HG02973 (cell line): Measurements from ENCODE around the gene RIPK1.
"Not testable (repeated sequence)": the region's sequence is repeated elsewhere in the genome, so short reads cannot be mapped to it uniquely, and the experiment has no call there.

Experiments
- ATAC-seq: cut with Tn5 transposase; IDR thresholded peaks from one replicate; pipeline ENCODE4 v1.9.1; 2021; ENCODE audit warnings: moderate library complexity; ENCODE audit not compliant: unreplicated experiment

Gene RIPK1

DNA sequence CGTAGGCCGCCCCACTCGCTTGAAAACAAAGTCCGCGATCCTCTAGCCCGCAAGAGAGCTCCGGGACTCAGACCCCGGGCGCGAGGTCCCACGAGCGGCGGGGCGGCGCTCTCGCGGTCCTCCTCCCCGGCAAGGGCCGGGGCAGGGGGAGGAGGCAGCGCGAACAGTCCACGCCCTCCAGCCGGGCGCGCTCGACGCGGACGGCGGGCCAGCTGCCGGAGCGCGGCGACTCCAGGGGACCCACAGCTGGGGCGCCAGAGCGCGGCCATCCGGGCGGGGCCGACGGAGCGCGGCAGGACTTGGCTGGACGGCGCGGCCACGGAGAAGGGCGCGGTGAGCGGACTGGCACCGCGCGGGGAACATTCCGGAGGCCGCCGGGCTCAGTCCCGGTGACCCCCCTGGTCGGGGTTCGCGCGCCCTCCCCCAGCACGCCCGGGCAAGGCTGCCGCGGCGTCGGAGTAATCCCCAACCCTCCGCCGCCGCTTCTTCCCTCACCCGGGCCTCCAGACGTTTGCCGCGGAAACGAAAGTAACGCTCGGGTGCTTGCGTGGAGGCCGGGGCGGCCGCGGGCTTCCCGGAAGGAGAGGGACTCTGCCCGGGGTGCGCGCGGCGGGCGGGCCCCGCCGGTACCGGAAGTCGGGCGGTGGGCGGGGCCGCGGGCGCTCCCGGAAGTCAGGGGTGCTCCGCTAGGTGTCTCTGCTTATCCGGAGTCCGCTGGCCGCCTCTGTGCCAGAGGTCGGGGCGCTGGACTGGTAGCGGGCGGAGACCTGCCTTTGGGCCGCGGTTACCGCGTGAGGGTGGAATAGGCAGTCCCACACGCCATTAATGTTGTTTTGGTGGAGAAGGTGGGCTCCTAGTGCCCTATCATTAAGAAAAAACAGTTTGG, at the start of gene RIPK1:
TSS of gene RIPK1 (plus strand) at position 166 of the 886 bp plus-strand sequence. CDS start 8,330 bp downstream, outside the sequence.
- ATAC-seq = peak; percentile 83

DNA sequence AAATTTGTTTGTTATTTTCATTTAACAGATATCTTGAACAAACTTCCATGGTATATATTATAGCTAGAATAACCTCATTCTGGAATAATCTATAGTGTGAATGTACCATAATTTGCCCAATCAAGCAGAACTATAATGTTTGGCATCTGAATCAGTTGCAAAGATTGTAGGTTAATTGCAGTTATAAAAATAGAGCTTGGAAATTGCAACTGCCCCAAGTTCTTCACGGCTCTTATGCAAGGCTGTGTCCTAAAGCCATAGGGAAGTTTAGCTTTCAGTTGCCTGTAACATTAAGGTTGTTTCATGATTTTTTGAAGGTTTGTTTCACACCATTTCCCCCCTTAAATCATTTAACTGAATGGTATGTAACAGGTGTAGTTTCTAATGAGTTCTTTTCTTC, 49.2 kb upstream of the RIPK1 start:
- ATAC-seq = no peak

DNA sequence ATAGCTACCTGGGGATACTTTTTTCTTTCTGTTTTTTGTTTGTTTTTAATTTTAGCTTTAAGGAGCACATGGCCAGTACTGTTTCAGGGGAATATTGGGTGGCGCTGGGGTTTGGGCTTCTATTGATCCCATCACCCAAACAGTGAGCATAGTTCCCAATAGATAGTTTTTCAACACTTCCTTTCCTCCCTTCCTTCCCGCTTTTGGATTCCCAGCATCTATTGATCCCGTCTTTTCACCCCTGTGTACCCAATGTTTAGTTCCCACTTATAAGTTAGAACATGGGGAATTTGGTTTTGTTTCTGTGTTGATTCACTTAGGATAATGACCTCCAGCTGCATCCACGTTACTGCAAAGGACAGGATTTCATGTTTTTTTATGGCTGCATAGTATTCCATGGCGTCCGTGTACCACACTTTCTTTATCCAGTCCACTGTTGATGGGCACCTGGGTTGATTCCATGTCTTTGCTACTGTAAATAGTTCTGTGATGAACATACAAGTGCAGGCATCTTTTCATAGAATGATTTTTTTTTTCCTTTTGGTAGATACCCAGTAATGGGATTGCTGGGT, 48.5 kb upstream of the RIPK1 start:
- ATAC-seq = no peak

GRCh38 chr6:3020976-3021598, 47.2 kb upstream of the RIPK1 start:
- not testable (repeated sequence) for ATAC-seq

GRCh38 chr6:3022765-3023662, 45.3 kb upstream of the RIPK1 start:
- peak; percentile 9 for ATAC-seq

GRCh38 chr6:3023663-3024483, 44.4 kb upstream of the RIPK1 start:
- peak; percentile 66 for ATAC-seq

GRCh38 chr6:3026791-3027626, 41.3 kb upstream of the RIPK1 start:
- ATAC-seq = peak; percentile 64

DNA sequence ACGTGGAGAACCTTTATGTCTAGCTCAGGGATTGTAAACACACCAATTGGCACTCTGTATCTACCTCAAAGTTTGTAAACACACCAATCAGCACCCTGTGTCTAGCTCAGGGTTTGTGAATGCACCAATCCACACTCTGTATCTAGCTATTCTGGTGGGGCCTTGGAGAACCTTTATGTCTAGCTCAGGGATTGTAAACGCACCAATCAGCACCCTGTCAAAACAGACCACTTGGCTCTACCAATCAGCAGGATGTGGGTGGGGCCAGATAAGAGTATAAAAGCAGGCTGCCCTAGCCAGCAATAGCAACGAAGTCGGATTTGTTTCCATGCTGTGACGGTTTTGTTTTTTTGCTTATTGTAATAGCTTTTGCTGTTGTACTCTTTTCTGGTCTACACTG, 40.1 kb upstream of the RIPK1 start:
- not testable (repeated sequence) for ATAC-seq

DNA sequence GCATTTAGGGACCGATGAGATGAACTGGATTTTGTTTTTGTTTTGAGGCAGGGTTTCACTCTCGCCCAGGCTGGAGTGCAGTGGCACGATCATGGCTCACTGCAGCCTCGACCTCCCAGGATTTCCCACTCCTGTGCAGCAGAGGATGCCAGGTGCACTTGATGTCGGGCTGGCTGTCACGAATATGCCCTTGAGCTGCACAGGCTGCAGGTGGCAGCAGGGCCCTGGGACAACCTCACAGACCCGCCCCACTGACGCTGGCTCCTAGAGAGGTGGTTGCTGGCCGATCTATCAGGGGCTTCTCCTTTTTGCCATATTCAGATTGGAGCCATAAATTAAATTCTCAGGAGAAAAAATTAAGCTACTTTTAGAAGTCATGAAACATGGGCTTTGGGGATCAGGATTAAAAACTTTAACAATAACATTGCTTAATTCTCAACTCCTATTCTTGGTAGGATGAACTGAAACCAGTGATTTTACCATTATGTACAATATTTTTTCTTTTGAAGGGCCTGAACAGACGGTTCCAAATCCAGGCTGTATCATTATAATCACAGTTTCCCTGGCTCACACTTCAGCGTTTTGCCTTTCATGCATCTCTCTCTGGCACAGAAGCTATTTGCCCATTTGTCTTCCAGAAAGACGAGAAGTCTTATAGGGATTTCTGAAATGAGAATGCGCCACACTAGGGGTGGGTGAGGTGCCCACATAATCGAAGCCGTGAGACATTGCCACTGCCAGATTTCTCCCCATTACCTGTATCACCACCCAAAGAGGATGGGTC, 36.2 kb upstream of the RIPK1 start:
- ATAC-seq = no peak

DNA sequence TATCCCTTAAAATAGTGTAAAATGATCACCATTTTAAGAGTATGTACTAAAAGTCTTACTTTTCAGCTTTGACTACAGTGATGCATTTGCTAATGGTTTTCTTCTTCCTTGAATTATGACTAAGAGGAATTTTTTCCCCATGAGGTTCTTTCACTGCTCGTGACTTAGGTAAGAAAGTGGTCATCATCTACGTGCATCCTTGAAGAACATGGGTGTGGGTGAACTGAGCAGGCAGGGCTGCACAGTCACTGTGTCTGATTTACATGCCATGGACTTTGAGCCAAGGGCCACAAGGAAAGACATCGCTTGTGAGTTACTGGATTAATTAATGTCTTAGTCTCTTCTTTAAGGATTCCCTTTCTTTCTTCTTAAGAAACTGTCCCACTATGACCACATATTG, 35.3 kb upstream of the RIPK1 start:
- no peak for ATAC-seq

DNA sequence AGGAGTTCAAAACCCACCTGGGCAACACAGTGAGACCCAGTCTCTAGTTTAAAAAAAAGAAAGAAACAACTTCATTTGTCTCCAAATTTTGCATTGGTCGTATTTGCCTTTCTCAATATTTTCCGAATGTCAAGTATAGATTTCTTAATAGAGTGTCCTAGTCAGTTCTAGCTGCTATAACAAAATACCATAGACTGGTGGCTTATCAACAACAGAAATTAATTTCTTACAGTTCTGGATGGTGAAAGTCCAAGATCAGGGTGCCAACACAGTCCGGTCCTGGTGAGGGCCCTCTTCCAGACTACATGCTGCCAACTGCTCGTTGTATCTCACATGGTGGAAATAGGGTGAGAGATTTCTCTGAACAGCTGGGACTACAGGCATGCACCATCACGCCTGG, 34.6 kb upstream of the RIPK1 start:
- no peak for ATAC-seq

DNA sequence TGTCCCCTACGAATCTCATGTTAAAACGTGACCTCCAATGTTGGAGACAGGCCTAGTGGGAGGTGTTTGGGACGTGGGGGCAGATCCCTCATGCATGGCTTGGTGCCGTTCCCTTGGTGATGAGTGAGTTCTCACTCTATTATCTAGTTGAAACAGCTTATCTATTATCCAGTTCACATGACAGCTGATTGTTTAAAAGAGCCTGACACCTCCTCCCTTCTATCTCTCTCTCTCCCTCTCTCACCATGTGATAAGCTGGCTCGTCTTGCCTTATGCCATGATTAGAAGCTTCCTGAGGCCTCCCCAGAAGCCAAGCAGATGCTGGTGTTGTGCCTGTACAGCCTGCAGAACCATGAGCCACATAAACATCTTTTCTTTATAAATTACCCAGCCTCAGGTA, 32.9 kb upstream of the RIPK1 start:
- no peak for ATAC-seq

DNA sequence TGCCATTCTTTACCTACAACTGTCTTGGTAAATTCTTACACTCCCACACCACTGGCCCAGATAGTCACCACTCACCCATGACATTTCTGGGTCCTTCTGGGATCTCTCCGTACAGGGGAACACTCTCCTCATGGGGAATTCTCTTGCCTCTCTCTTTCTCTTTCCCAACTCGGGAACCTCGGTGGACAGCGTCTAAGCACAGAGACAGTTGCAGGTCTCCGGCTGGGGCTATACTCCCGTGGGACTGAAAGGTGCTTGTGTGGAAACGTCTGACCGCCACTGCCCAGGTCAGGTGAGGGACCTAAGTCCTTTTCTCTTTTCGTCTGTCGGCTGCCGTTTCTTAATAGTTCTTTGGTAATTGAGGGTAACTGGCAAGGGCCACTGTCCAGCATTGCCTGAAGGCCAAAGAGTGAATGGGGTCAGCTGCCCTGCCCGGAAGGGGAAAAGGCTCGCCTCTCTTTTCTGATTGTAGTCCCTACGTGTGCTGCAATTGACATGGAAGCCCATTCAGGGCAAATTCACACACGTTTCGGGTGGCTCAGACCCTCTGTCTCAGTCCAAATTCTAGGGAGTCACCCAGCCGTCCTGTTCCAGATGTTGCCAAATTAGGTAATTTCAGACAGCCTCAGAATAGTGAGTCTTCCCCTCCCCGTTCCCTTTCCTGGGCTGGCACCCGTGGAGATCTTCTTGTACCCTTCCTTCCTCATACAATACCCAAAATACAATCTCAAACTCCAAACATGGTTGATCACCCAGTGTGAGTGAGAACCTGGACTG, 31.2 kb upstream of the RIPK1 start:
- no peak for ATAC-seq

GRCh38 chr6:3037638-3038365, 30.5 kb upstream of the RIPK1 start:
- no peak for ATAC-seq

DNA sequence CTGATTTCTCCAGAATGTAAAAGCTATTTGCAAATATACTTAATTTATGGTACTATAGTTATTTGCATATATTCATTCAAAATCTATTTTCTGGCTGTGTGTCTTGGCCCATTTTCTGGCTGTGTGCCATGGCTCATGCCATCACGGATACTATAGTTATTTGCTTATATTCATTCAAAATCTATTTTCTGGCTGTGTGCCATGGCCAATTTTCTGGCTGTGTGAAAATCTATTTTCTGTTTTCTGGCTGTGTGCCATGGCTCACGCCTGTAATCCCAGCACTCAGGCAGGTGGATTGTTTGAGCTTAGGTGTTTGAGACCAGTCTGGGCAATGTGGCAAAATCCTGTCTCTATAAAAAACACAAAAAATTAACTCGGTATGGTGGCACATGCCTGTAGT, 28.9 kb upstream of the RIPK1 start:
- ATAC-seq = no peak

DNA sequence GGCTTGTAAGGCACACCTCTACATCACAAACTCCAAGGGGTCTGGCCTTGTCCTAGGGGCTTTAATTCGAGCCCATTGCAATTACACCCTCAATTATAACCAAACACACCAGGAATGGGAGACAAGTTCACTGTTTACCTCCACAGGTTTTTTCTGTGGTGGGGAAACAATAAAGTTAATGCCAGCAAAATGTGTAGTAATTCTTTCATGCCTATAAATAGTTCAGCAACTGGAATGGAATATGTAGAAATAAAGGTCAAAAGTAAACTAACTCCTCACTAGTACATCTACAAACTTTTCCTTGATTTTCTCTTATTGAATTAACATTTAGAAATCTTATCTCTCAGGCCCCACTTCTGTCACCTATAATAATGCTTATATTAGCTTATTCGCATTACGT, 27.1 kb upstream of the RIPK1 start:
- ATAC-seq = no peak

- no peak for ATAC-seq
Observed at GRCh38 chr6:3041606-3042005, 26.7 kb upstream of the RIPK1 start.
